ENCODE data around the gene PTTG1. TPM values are rescaled to one million over a fixed set of nuclear protein-coding genes. Genes with fewer than 3 reads are reported as not detected.

Gene PTTG1
- total RNA-seq, result 10 to 100 TPM in 1 of 2 donors, 1 to 10 TPM in 1; 6.8 to 30.8 TPM
- long read RNA-seq, transcript PTTG1-201 (6 exons, 753 nt), result major isoform, 7 of 9 reads
- long read RNA-seq, partial matches to known transcripts, result 0 of 9 reads
- long read RNA-seq, other reads (novel, unspliced or antisense), result 0 of 9 reads

GRCh38 chr5:160421625-160422258 is at the start of gene PTTG1:
Gene PTTG1, plus strand, starts transcription at chr5:160421855. Its CDS starts 458 bp downstream, at chr5:160422313.
- ATAC-seq (peak; percentile 88), DNase-seq (peak; percentile 96 to 99)
- intact Hi-C loops (cut with DNase I, micrococcal nuclease), result no loop called here

GRCh38 chr5:160375166-160375565 is 46.5 kb upstream of the PTTG1 start:
- intact Hi-C loops (cut with DNase I, micrococcal nuclease), result no loop called here
- DNase-seq, result no peak

GRCh38 chr5:160375701-160376100 is 46.0 kb upstream of the PTTG1 start:
- ATAC-seq (no peak), DNase-seq (no peak)
- intact Hi-C loops (cut with DNase I, micrococcal nuclease), result no loop called here

More at GRCh38 chr5:160375166-160375565, 46.5 kb upstream of the PTTG1 start:
- no peak for ATAC-seq

GRCh38 chr5:160376416-160376815 is 45.2 kb upstream of the PTTG1 start:
- ATAC-seq (no peak), DNase-seq (no peak)
- intact Hi-C loops (cut with DNase I, micrococcal nuclease), result no loop called here

- no peak for DNase-seq
- intact Hi-C loops (cut with DNase I, micrococcal nuclease), result no loop called here
Measured at GRCh38 chr5:160377651-160378050, 44.0 kb upstream of the PTTG1 start.

GRCh38 chr5:160378330-160378729 is 43.3 kb upstream of the PTTG1 start:
- ATAC-seq, result no peak
- no peak for DNase-seq
- intact Hi-C loops (cut with DNase I, micrococcal nuclease), result no loop called here

More at GRCh38 chr5:160377651-160378050, 44.0 kb upstream of the PTTG1 start:
- ATAC-seq, result no peak

- intact Hi-C loops (cut with DNase I, micrococcal nuclease), result no loop called here
- no peak for ATAC-seq
- no peak for DNase-seq
Measured at GRCh38 chr5:160379511-160379910, 42.1 kb upstream of the PTTG1 start.

- ATAC-seq, result no peak
- no peak for DNase-seq
- intact Hi-C loops (cut with DNase I, micrococcal nuclease), result no loop called here
Measured at GRCh38 chr5:160380041-160380440, 41.6 kb upstream of the PTTG1 start.

GRCh38 chr5:160382346-160382745 is 39.3 kb upstream of the PTTG1 start:
- intact Hi-C loops (cut with DNase I, micrococcal nuclease), result no loop called here
- DNase-seq (no peak), ATAC-seq (no peak)

GRCh38 chr5:160384681-160385080 is 37.0 kb upstream of the PTTG1 start:
- ATAC-seq, result no peak
- no peak for DNase-seq
- intact Hi-C loops (cut with DNase I, micrococcal nuclease), result no loop called here

- no peak for DNase-seq
- intact Hi-C loops (cut with DNase I, micrococcal nuclease), result no loop called here
- ATAC-seq, result no peak
Measured at GRCh38 chr5:160385496-160385895, 36.2 kb upstream of the PTTG1 start.

GRCh38 chr5:160387445-160387844 is 34.2 kb upstream of the PTTG1 start:
- DNase-seq (no peak), ATAC-seq (no peak)
- intact Hi-C loops (cut with DNase I, micrococcal nuclease), result no loop called here

GRCh38 chr5:160390787-160391696 is 30.6 kb upstream of the PTTG1 start:
- intact Hi-C loops (cut with DNase I, micrococcal nuclease), result loop anchor here in 1 of 2 donors (2.0 kb wide), 1 partner anchor 368 kb away; no protein-coding TSS in a partner anchor
- ATAC-seq (no peak), DNase-seq (no peak)

GRCh38 chr5:160395111-160395510 is 26.5 kb upstream of the PTTG1 start:
- no peak for ATAC-seq
- intact Hi-C loops (cut with DNase I, micrococcal nuclease), result no loop called here
- DNase-seq, result no peak

GRCh38 chr5:160397492-160397891 is 24.2 kb upstream of the PTTG1 start:
- DNase-seq, result no peak
- intact Hi-C loops (cut with DNase I, micrococcal nuclease), result no loop called here
- ATAC-seq, result no peak

- ATAC-seq (no peak), DNase-seq (no peak)
- intact Hi-C loops (cut with DNase I, micrococcal nuclease), result no loop called here
Measured at GRCh38 chr5:160398806-160399205, 22.8 kb upstream of the PTTG1 start.

GRCh38 chr5:160399402-160400353 is 22.0 kb upstream of the PTTG1 start, which contains the start of gene FAM200C:
Gene FAM200C, minus strand, starts transcription at chr5:160400054. Its CDS starts 4,564 bp downstream, at chr5:160395490.
- ATAC-seq (peak; percentile 96), DNase-seq (peak; percentile 89 to 95)
- intact Hi-C loops (cut with DNase I, micrococcal nuclease), result no loop called here

GRCh38 chr5:160418561-160419457 is 2.8 kb upstream of the PTTG1 start, which contains the start of gene SLU7:
Gene SLU7, minus strand, starts transcription at chr5:160419081. Its CDS starts 3,787 bp downstream, at chr5:160415294.
- intact Hi-C loops (cut with DNase I, micrococcal nuclease), result no loop called here
- ATAC-seq, result peak; percentile 89

More at GRCh38 chr5:160418561-160419457, 2.8 kb upstream of the PTTG1 start, which contains the start of gene SLU7:
- DNase-seq, result peak; percentile 93 to 94

Measured in left colon (tissue), 2 donors.